ENCODE data around the gene ANXA6. TPM values are rescaled to one million over a fixed set of nuclear protein-coding genes. Genes with fewer than 3 reads are reported as not detected.
A peak's percentile ranks its signal among the peaks of the same experiment; 100 is the strongest.

Gene ANXA6
- total RNA-seq, 2 donors from 2014 or later: 20.3 to 46.8 TPM

DNA sequence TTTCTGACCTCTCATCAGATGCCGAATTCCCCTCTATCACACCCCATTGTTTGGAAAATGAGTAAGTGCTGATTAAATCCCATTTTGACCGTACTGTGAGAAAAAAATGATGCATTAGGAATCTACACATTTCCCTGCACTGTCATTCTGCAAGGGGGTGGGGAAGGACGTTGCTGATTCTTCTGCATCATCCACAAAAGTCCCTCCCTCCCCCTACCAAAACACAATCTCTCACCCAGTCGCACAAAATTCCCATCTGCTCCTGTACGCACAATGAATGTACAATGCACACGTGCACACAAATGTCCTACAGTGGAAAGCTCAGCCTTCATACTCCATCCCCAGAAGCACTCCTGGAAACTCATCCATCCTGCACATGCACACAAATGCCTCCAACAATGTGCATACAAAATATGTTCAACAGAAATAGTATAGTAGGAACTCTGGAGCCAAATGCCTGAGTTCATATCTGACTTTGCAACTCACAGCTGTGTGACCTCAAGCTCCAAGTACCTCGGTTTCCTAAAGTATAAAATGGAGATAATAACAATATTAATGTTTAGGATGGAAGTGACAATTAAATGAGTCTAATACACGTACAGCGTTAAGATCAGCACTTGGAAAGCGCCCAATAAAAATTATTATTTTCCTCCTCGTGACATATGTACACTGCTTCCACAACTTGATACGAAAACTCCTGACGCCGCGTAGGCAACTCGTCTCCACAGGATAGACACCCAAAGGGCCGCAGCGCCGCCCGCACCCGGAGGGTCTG, 77.6 kb downstream of the ANXA6 start:
- intact Hi-C loops (cut with DNase I, micrococcal nuclease): no loop called here
- ATAC-seq: no peak
- no peak for DNase-seq

DNA sequence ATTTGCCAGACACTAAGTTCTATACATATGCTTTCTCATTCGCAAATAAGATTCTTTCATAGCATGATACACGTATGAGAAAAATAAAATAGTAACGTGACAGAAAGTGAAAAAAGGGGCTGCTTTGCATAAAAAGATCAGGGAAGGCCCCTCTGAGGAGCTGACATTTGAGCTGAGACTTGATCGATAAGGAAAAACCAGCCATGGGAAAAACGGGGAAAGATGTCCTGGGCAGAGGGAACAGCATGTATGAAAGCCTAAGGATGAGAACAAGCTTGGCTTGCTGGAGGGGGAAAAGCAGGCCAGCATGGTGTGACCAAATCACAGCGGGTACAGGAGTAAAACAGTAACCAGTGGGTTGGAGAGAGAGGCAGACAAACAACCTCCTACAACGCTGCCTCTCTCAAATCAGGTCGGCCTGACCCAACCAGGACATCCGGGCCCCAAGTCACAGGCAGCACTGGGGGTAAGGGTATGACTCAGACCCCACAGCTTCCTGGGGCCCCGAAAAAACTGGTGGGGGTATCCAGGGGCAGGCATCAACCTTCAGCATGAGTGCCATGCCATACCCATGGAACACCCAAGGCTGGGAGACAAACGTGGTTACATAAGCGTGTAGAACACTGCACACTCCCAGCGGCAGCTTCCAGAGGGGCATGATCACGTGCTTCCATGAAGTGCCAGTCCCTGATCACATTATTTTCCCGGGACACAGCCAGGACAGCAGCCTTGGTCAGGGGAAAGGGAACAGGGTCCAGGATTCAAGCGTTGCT, 78.9 kb downstream of the ANXA6 start:
- ATAC-seq (no peak), DNase-seq (no peak)
- intact Hi-C loops (cut with DNase I, micrococcal nuclease): no loop called here

DNA sequence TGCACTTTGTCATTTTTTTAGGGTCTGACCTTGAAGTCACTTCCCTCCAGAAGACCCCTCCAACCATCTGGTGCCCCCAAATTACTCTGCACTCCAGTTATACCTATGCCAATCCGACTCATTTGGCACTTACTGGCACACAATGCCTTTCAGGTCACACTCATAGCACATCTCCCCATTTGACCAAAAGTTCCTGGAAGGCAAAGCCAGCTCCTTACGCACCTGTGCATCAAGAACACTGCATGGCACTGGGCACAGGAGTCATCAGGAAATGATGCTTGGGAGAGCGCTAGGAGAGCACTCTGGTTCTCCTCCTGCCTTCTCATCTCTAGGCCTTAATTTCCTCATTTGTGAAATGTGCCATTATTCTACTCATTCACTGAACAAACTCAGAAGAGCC, 79.6 kb downstream of the ANXA6 start:
- ATAC-seq: no peak
- intact Hi-C loops (cut with DNase I, micrococcal nuclease): no loop called here
- no peak for DNase-seq

DNA sequence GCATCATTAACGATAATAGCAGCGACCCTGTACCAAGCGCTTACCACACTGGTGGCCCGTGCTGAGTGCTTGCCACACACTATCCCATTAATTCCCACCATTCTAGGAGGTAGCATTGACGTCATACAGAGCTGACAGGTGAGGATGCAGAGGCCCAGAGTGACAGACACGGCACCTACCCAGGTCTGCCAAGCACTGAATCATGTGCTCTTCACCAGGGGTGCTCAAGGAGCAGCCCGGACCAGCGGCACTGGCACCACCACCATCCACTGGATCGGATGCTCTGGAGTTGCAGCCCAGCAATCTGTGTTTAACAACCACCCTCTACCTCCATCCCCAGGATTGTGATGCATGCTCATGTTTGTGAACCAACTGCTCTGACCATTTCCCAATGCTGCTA, 80.2 kb downstream of the ANXA6 start:
- ATAC-seq (no peak), DNase-seq (no peak)
- intact Hi-C loops (cut with DNase I, micrococcal nuclease): no loop called here

DNA sequence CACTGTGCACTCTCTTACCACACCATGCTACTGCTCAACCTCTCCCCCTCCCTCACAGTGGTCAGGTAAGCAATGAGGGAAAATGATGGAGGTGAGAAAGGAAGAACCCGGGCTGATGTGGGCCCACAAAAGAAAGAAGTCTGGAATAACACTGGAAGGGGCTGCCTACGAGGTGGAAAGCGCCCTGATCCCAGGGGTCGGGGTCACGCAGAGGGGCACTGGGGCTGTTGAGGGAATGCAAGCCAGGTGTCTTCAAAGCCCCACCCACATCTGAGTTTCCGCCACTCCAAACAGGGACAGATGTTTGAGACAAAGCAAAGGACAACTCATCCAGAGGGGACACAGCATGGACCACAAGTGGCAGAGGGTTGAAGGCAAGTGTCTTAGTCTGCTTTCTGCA, 81.0 kb downstream of the ANXA6 start:
- DNase-seq (no peak), ATAC-seq (no peak)
- intact Hi-C loops (cut with DNase I, micrococcal nuclease): no loop called here

DNA sequence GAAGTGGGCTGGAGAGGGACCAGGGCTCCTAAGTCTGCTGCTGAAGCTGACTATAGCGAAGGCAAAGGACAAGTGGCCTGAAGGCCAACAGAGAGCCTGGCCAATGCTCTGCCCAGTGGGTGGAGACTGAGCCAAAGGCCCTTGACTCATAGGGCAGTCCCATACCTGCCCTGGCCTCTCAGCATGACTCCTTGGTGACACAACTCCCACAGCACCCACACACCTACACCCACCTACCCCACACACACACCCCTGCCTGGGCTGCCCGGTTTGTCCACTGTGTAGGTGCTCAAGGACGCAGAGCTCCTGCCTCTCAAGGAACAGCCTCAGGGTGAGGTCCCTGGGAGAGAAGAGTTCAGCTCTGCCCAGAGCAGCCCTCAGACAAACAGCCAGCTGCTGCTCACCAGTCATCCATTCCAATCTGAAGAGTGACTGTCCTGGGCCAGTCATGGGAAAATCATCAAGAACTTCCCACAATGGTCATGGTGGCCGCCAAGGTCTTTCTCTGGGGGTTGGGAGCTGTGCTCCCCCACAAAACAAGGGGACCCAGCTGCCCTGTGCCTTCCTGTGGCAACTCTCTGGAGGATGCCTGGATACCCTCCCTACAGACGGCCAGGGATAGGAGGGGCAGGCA, 81.8 kb downstream of the ANXA6 start:
- ATAC-seq: peak; percentile 73
- intact Hi-C loops (cut with DNase I, micrococcal nuclease): no loop called here
- DNase-seq: peak in 1 of 2 donors; percentile 53

DNA sequence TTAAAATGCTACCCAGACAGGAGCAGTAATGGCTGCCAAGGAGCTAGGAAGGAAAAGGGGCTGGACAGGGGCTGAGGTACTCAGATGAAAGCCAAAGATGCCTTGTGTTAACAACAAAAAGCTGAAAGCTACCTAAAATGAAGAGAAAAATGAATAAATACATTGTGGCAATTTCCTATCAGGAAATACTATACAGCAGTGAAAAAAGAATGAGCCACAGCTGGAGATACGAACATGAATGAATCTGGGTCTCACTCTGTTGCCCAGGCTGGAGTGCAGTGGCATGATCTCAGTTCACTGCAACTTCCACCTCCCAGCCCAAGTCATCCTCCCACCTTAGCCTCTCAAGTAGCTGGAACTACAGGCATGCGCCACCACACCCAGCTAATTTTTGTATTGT, 83.0 kb downstream of the ANXA6 start:
- intact Hi-C loops (cut with DNase I, micrococcal nuclease): no loop called here
- ATAC-seq: no peak
- no peak for DNase-seq

DNA sequence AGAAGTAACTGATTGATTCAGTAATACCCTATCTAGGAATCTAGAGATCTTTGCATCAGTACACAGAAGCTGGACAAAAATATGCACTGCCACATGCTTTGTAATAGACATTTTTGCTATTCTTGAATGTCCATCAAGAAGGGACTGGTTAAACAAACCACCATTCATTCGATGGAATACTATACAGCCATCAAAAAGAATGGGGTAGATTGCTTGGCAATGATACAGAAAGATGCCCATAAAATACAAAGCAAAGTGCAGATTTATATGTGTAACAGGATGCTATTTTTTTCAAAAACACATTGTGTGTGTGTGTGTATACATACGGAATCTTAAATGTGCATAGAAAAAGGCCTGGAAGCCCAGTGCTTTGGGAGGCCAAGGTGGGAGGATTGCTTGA, 84.3 kb downstream of the ANXA6 start:
- DNase-seq (no peak), ATAC-seq (no peak)
- intact Hi-C loops (cut with DNase I, micrococcal nuclease): no loop called here

DNA sequence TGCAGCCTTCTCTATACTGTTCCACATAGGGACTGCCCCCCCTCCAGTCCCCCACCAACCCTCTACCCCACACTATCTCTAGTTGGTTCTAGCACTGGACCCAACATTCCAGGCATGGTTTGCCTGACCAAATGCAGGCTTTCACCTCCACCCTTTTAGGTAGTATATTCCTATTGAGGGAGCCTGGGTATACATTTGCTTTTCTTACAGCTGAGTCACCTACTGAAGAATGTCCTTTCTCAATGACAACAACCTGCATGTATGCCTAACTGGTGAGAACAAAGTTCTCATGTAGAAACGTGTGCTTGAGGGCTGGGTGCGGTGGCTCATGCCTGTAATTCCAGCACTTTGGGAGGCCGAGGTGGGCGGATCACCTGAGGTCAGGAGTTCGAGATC, 85.0 kb downstream of the ANXA6 start:
- intact Hi-C loops (cut with DNase I, micrococcal nuclease): no loop called here
- peak; percentile 63 for ATAC-seq
- DNase-seq: no peak

DNA sequence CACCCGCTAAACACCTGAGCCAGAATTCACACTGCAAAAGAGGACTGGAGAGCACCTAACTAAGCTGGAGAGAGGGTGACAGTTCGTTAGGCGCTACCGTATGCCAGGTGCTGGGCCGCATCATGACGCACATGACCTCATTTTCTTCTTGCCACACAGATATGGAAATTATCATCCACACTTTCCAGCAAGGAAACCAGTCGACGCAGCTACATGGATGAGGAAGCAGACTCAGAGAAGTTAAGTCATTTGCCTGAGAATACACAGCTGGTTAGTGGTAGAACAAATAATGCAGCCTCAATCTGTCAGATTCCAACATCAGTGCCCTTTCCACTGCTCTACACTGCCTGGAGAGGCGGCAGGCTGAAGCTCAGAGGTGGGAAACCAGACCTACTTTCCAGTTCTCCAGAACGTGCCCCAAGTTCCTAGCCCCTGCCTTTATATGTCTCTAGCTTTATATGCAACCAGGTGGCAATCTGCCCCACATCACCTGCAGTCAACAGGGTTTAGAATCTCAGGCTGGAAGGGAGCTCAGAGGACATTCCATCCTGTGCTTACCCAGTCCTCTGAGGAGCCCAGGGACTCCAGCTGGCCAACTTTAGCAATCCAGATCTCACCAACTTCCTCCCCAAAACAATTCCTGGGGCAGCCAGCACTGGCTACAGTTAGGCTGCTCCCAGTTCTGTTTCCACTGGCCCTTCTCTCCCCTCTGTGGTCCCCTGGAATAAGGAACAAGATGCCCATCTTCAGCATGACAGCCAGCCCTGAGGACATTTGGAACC, 85.5 kb downstream of the ANXA6 start:
- DNase-seq (no peak), ATAC-seq (no peak)
- intact Hi-C loops (cut with DNase I, micrococcal nuclease): no loop called here

DNA sequence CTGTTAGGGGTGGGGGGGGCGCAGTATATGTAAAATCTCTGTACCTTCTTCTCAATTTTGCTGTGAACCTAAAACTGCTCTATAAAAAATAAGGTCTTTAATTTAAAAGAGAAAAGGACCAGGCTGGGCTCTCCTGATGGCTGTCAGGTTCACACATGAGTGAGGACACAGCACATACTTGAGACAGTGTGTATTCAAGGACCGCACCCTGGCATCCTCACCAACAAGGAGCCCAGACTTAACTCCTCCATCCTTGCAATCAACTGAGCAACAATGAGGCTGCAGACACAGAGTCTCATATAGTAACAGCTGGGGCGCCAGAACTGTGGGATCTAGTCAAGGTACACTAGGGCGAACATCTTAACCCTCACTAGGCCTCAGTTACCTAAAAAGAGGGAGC, 86.6 kb downstream of the ANXA6 start:
- intact Hi-C loops (cut with DNase I, micrococcal nuclease): no loop called here
- ATAC-seq (no peak), DNase-seq (no peak)

DNA sequence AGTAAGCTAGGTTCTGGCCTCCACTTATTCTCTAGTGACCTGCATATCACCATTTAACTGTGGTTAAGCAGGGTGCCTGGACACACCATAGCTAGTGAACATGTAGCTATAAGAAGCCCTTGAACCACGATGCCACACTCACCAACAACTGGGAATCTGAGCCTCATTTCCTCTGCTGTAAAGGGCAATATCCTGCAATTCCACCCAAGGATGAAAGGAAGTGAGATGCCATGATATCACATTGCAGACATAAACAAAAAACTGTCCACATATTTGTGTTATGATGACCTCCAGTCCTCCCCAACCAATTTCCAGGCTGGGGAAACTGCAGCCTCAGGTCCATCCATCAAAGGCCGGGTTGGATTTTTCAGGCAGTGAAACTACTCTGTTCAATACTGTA, 87.1 kb downstream of the ANXA6 start:
- ATAC-seq (no peak), DNase-seq (no peak)
- intact Hi-C loops (cut with DNase I, micrococcal nuclease): no loop called here

DNA sequence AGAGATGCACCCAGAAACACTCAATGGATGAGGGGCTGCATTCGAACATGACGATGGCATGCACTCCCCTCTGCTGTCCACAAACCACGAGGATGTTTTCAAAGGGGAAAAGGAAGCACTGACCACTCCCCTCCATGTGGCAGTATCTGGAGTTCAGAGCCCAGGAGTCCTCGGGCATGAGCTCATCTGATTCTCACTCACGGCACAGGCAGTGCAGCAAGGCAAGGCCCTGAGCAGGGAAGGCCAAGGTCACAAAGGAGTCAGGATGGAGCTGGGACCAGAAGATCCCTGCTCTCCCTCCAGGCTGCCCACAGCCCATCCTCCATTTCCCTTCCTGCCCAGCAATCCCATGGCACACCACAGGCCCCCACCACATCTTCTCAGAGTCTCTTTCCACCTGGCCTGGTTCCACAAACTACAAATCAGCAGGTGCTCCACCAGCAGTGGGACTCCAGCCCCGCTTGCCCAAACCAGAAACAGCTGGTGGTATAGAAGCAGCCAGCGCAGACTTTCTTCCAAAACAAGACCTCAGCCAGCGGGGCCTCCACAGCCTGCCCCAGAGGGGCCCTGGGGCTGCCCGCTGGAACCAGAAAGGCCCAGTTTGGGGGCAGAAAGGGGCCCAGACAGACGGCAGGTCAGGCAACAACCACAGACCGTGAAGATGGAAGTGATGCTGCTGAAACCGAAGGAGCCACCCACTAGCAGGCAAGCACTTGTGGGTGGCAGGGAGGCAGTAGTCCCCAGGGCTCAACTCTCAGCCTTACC, 89.0 kb downstream of the ANXA6 start:
- ATAC-seq (no peak), DNase-seq (no peak)
- intact Hi-C loops (cut with DNase I, micrococcal nuclease): no loop called here

DNA sequence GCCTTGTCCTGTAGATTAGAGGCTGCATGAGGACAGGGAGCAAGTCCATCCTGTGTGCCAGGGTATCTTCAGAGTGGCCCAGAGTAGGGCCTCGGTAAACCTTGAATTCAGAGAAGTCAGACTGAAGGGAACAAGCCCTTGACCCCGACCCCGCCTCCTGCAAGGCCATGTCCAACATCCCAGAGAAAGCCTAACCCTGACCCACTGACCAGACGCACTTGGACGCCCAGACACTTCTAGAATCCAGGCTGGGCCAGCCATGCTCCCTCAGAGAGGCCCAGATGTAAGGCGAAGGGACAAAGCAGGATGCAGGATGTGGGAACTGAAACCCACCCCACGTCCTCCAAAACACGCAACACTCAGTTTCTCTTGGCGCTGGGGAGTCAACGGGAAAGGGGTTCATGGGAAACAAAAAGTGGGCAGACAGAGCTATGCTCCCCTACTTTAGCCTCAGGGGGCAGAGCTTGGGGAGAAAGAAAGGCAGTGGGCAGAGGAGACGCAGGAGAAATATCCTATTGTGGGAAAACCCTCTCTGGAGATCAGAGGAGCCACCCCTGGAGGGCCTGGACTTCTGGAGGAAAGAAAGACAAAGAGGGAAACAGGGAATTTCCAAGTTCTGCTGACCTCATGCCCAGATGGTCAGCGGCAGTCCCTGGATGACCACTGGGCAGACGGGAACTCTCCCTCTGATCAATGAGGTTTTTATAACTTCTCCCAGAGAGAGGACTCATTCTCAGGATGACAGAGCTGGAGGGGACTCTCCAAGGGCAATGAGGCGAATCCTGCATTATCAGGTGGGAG, 89.7 kb downstream of the ANXA6 start:
- intact Hi-C loops (cut with DNase I, micrococcal nuclease): no loop called here
- DNase-seq (no peak), ATAC-seq (no peak)

DNA sequence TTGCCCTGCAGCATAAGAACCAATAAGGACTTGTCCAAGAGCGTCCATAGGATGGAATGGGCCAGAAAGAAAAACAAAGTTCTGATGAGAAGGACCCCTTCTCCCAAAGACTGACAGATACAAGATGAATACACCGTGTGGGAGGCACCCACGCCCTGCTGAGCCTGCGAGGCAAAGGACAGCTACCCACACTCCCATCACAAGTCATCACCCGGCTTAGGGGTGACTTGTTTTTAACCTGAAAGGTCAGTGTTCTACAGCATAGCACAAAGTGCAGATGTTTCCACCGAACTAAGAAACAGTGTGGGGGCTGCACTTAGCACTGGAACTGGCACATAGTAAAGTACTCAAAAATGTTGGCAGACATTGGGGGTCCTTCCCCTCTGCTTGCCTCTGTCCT, 90.7 kb downstream of the ANXA6 start:
- no peak for DNase-seq
- intact Hi-C loops (cut with DNase I, micrococcal nuclease): no loop called here
- ATAC-seq: no peak

DNA sequence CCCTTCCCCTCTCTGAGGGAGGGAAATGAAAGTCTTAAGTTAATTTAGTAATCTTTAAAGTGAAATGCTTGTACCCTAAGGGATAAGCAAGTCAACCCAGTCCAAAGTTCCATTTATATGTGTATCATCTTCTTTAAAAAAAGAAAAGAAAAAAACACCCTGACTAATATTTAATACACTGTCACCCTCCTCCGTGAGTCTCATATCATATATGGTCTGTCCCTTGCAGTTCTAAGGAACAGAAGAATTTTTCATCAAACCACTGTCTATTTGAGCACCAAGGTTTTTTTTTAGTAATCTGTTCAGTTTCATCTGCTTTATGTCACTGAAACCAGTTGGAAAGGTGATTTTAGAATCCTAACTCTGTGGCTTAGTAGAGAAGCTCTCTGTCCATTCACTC, 92.0 kb downstream of the ANXA6 start:
- intact Hi-C loops (cut with DNase I, micrococcal nuclease): no loop called here
- ATAC-seq (no peak), DNase-seq (no peak)

DNA sequence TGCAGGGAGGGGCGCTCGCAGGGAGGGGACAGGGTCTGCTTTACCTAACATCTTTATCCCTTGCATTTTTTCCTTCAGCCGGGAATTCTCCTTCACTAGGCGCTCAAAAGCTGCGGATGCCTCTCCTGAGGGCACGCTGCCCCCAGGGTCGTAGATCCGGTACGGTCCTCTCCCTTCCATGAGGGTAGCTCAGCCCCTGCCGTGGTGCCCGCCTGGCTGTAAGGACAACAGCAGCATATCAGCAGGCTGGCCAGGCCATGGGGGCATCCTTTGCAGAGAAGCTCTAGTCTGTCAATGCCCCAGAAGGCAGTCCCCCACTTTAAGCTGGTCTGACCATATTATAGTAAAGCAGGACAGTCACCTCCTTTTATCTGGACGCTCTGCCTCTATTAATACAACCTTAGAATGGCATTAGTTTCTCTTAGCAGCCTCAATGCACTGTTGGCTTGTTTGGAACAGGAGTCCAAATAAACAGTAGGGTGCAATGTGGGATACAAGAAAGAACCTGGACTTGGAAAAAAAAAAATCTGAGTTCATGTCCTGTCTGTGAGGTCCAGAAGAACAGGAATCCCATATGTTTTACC, 92.6 kb downstream of the ANXA6 start:
- intact Hi-C loops (cut with DNase I, micrococcal nuclease): no loop called here
- no peak for ATAC-seq

More for the DNA sequence above, 92.6 kb downstream of the ANXA6 start:
- DNase-seq: no peak

Data from left colon (tissue), 2 donors.